Umbilical cord (tissue), 2 donors: ENCODE measurements around the gene FAM118B. TPM values are rescaled to one million over a fixed set of nuclear protein-coding genes. Genes with fewer than 3 reads are reported as not detected.

Experiments
- DNase-seq: peaks from one replicate; pipeline ENCODE4 v3.0.0-alpha.2; 2015; ENCODE audit warnings: low spot score
- total RNA-seq: library from RNA; depleted of rRNA; stranded (reverse); fragments of >200 nt; gene quantifications from one replicate; pipeline ENCODE4 v1.2.3, GENCODE V29; 2014; ENCODE audit warnings: low replicate concordance; ENCODE audit not compliant: insufficient read depth

Gene FAM118B
- total RNA-seq = 42.9 TPM

GRCh38 chr11:126211236-126212088 is at the start of gene FAM118B, which contains the start of gene RPUSD4:
Gene FAM118B, plus strand, starts transcription at chr11:126211782. Its CDS starts 23,220 bp downstream, at chr11:126235002.
Gene RPUSD4, minus strand, starts transcription at chr11:126211650. Its CDS starts 12 bp downstream, at chr11:126211638.
- peak; percentile 98 for DNase-seq

- peak; percentile 57 for DNase-seq
Measured at GRCh38 chr11:126162306-126163030, 49.1 kb upstream of the FAM118B start.

GRCh38 chr11:126163074-126163700 is 48.4 kb upstream of the FAM118B start:
- peak; percentile 96 for DNase-seq

GRCh38 chr11:126163779-126164178 is 47.8 kb upstream of the FAM118B start:
- no peak for DNase-seq

GRCh38 chr11:126164781-126165180 is 46.8 kb upstream of the FAM118B start:
- DNase-seq = no peak

GRCh38 chr11:126165311-126165720 is 46.3 kb upstream of the FAM118B start:
- DNase-seq = peak; percentile 60

- peak; percentile 93 for DNase-seq
Measured at GRCh38 chr11:126165757-126166156, 45.8 kb upstream of the FAM118B start.

- no peak for DNase-seq
Measured at GRCh38 chr11:126166413-126166812, 45.2 kb upstream of the FAM118B start.

- DNase-seq = no peak
Measured at GRCh38 chr11:126167488-126167887, 44.1 kb upstream of the FAM118B start.

GRCh38 chr11:126169291-126169690 is 42.3 kb upstream of the FAM118B start:
- DNase-seq = no peak

GRCh38 chr11:126172596-126173038 is 39.0 kb upstream of the FAM118B start:
- peak; percentile 53 for DNase-seq

- DNase-seq = no peak
Measured at GRCh38 chr11:126173257-126173656, 38.3 kb upstream of the FAM118B start.

- DNase-seq = no peak
Measured at GRCh38 chr11:126174816-126175215, 36.8 kb upstream of the FAM118B start.

- no peak for DNase-seq
Measured at GRCh38 chr11:126175393-126175792, 36.2 kb upstream of the FAM118B start.

GRCh38 chr11:126176853-126177470 is 34.6 kb upstream of the FAM118B start:
- DNase-seq = no peak

- no peak for DNase-seq
Measured at GRCh38 chr11:126181939-126182730, 29.4 kb upstream of the FAM118B start.

- no peak for DNase-seq
Measured at GRCh38 chr11:126182787-126183445, 28.7 kb upstream of the FAM118B start.

GRCh38 chr11:126185259-126186024 is 26.1 kb upstream of the FAM118B start:
- no peak for DNase-seq

GRCh38 chr11:126186025-126186698 is 25.4 kb upstream of the FAM118B start:
- no peak for DNase-seq
